ENCODE results near the gene AADAC. TPM values are rescaled to one million over a fixed set of nuclear protein-coding genes. Genes with fewer than 3 reads are reported as not detected.

AADAC gene
- total RNA-seq, 2 experiments from 2014 or later: not detected

DNA sequence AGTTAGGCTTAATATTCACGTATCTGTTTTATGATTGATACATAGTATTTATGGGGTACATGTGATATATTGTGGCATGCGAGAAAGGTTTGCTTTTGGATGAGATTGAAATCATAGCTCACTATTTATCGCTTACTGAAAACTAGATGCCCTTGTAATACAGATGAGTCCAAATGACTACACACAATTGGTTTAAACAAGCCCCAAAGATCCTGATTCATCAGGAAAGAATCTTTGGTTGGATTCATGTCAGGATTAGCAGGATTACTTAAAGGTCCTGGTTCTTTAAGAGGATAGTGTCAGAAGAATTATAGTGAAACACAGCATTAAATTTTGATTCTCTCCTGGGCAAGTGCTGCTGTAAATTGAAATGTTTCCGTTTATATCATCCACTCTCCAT, 18.6 kb upstream of the AADAC start:
- peaks cover 3% of the 10 kb centered on the region for H3K27me3 Mint-ChIP-seq
- H3K4me3 Mint-ChIP-seq: no peak overlapping the region
- H3K4me1 Mint-ChIP-seq (ENCODE audit: low read depth): no peaks in the 10 kb centered on the region
- H3K36me3 Mint-ChIP-seq (ENCODE audit: low read depth): no peaks in the 10 kb centered on the region
- TF ChIP-seq, protein P1, sequence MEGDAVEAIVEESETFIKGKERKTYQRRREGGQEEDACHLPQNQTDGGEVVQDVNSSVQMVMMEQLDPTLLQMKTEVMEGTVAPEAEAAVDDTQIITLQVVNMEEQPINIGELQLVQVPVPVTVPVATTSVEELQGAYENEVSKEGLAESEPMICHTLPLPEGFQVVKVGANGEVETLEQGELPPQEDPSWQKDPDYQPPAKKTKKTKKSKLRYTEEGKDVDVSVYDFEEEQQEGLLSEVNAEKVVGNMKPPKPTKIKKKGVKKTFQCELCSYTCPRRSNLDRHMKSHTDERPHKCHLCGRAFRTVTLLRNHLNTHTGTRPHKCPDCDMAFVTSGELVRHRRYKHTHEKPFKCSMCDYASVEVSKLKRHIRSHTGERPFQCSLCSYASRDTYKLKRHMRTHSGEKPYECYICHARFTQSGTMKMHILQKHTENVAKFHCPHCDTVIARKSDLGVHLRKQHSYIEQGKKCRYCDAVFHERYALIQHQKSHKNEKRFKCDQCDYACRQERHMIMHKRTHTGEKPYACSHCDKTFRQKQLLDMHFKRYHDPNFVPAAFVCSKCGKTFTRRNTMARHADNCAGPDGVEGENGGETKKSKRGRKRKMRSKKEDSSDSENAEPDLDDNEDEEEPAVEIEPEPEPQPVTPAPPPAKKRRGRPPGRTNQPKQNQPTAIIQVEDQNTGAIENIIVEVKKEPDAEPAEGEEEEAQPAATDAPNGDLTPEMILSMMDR (IDR thresholded peaks at IDR 0.05): no peak
- ChIA-PET POLR2A (no interaction called here), CTCF (interaction anchor here (1.9 kb wide), 1 partner anchor 9 kb away, joined by 4 read pairs; no protein-coding TSS in a partner anchor)
- no peaks in the 10 kb centered on the region for H3K9me3 Mint-ChIP-seq
- no peak overlapping the region for H3K27ac Mint-ChIP-seq
- no peak for ATAC-seq
- no peak for DNase-seq
- intact Hi-C loops (cut with micrococcal nuclease): no loop called here

DNA sequence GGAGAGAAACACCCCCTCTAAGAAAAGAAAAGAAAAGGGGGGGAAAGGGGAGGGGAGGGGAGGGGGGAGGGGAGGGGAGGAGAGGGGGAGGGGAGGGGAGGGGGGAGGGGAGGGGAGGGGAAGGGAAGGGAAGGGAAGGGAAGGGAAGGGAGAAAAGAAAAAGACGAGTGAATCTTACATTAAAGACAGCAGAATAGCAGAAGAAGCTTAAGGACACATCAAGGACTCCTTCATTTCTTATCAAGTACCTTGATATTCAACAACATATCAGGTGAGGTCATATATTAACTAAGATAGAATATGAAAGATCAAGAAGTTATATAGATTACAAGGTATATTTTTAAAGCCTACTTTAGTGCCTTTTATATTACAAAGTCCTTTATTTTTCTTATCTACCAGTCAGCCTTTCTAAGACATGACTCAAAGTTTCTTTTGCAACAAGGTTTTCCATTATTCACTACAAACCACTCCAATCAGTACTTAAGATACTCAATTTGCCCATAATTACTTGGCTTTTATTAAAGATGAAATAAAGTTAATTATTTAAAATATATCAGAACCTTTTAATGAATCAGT, 17.7 kb upstream of the AADAC start:
- ChIA-PET POLR2A (no interaction called here), CTCF (interaction anchor here (1.9 kb wide), 1 partner anchor 10 kb away, joined by 4 read pairs; no protein-coding TSS in a partner anchor)
- DNase-seq: no peak
- Mint-ChIP-seq H3K4me3 (no peak overlapping the region), H3K27me3 (peaks cover 3% of the 10 kb centered on the region), H3K9me3 (no peaks in the 10 kb centered on the region), H3K27ac (no peak overlapping the region), H3K4me1 (ENCODE audit: low read depth) (no peaks in the 10 kb centered on the region), H3K36me3 (ENCODE audit: low read depth) (no peaks in the 10 kb centered on the region)
- TF ChIP-seq, protein P1 (IDR thresholded peaks at IDR 0.05): no peak
- ATAC-seq: no peak
- intact Hi-C loops (cut with micrococcal nuclease): no loop called here

DNA sequence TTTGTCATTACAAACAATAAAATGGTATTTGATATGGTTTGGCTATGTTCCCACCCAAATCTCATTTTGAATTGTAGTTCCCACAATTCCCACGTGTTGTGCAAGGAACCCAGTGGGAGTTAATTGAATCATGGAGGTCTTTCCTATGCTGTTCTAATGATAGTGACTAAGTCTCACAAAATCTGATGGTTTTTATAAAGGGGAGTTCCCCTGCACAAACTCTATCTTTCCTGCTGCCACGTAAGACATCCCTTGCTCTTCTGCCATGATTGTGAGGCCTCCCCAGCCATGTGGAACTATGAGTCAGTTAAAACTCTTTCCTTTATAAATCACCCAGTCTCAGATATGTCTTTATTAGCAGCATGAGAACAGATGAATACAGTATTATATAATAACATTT, 15.4 kb upstream of the AADAC start:
- TF ChIP-seq, protein P1 (IDR thresholded peaks at IDR 0.05): no peak
- no peak for ATAC-seq
- no peak for DNase-seq
- ChIA-PET POLR2A (no interaction called here), CTCF (no interaction called here)
- no peaks in the 10 kb centered on the region for H3K9me3 Mint-ChIP-seq
- no peaks in the 10 kb centered on the region for H3K4me1 Mint-ChIP-seq (ENCODE audit: low read depth)
- H3K27me3 Mint-ChIP-seq: peaks cover 3% of the 10 kb centered on the region
- H3K36me3 Mint-ChIP-seq (ENCODE audit: low read depth): no peaks in the 10 kb centered on the region
- intact Hi-C loops (cut with micrococcal nuclease): no loop called here
- no peak overlapping the region for H3K27ac Mint-ChIP-seq
- H3K4me3 Mint-ChIP-seq: no peak overlapping the region

DNA sequence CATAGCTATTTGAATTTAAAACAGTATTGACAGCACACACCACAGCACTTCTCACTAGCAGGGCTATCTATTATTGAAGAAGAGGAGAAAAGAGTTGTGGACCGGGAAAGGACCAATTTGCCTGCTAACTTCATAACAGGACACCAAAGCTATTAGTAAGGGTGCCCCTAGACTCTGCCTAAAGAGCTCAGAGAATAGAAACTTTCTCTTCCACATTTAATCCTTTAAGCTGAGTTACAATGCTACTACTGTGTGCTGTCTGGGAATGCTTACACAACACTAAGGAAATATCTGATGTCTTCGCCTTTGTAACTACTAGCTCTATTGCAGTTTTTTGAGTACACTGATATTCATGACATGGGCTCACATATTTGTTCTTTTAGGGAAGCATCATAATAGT, 13.5 kb upstream of the AADAC start:
- Mint-ChIP-seq H3K4me1 (ENCODE audit: low read depth) (no peaks in the 10 kb centered on the region), H3K27me3 (peaks cover 3% of the 10 kb centered on the region), H3K36me3 (ENCODE audit: low read depth) (no peaks in the 10 kb centered on the region), H3K4me3 (no peak overlapping the region), H3K27ac (no peak overlapping the region), H3K9me3 (no peaks in the 10 kb centered on the region)
- no peak for ATAC-seq
- ChIA-PET CTCF (no interaction called here), POLR2A (no interaction called here)
- intact Hi-C loops (cut with micrococcal nuclease): no loop called here
- TF ChIP-seq, protein P1 (IDR thresholded peaks at IDR 0.05): no peak
- no peak for DNase-seq

DNA sequence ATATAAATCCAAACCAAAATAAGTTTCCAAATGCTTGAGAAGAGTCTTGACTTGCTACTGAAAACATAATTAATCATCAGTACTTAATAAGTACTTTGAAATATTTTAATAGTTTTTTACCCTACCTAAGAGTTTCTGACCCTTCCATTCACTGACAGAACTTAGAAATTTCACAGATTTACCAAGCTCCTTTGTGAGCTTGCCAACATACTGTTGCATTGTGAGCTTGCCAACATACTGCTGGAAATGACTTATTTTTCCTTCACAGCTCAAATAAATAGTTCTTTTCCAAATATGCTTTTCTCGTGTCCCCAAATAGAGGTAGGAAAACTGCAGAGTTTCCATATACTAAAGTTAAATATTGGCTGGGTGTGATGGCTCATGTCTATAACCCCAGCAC, 9.6 kb upstream of the AADAC start:
- DNase-seq: no peak
- no peak overlapping the region for H3K27ac Mint-ChIP-seq
- intact Hi-C loops (cut with micrococcal nuclease): no loop called here
- no peak overlapping the region for H3K4me3 Mint-ChIP-seq
- no peak for ATAC-seq
- peaks cover 1% of the 10 kb centered on the region for H3K27me3 Mint-ChIP-seq
- TF ChIP-seq, protein P1 (IDR thresholded peaks at IDR 0.05): no peak
- H3K36me3 Mint-ChIP-seq (ENCODE audit: low read depth): no peaks in the 10 kb centered on the region
- peaks cover 6% of the 10 kb centered on the region for H3K9me3 Mint-ChIP-seq
- POLR2A ChIA-PET: no interaction called here
- CTCF ChIA-PET: no interaction called here
- no peaks in the 10 kb centered on the region for H3K4me1 Mint-ChIP-seq (ENCODE audit: low read depth)
